Sigmoid colon (tissue), 7 donors: Measurements from ENCODE around the gene ERCC6L2. TPM values are rescaled to one million over a fixed set of nuclear protein-coding genes. Genes with fewer than 3 reads are reported as not detected.

Experiments
- DNase-seq: peaks from one replicate; pipeline ENCODE4 v3.0.0-alpha.2; 2019
- H3K27ac ChIP-seq, 4 donors: fragments of 200-600 bp; sonication (generic); one replicate each; pipeline ENCODE4 v1.5.1; 2016 to 2019; ENCODE audit warnings: mild to moderate bottlenecking in 1 of 4
- H3K27me3 ChIP-seq, 3 donors: fragments of 200-600 bp; sonication (generic); one replicate each; pipeline ENCODE4 v1.5.1; 2019; ENCODE audit warnings: mild to moderate bottlenecking in 1 of 3
- H3K36me3 ChIP-seq, 4 donors: fragments of 200-600 bp; sonication (generic); one replicate each; pipeline ENCODE4 v1.5.1; 2016 to 2019
- H3K4me1 ChIP-seq, 4 donors: fragments of 200-600 bp; sonication (generic); one replicate each; pipeline ENCODE4 v1.5.1; 2017 to 2019
- H3K4me3 ChIP-seq, 4 donors: fragments of 200-600 bp; sonication (generic); one replicate each; pipeline ENCODE4 v1.5.1; 2017 to 2019; ENCODE audit warnings: mild to moderate bottlenecking in 2 of 4, moderate library complexity in 1 of 4
- H3K9me3 ChIP-seq, 4 donors: fragments of 200-600 bp in 3 of 4; sonication (generic) in 3 of 4; one replicate each; pipeline versions ENCODE4 v1.5.1 to v1.6.1; 2013 to 2019
- EP300 ChIP-seq, 4 donors: sonication (generic); formaldehyde crosslinking; IDR thresholded peaks; one replicate each; pipeline ENCODE4 v1.6.1; 2017; ENCODE audit warnings: antibody characterized with exemption in 4 of 4
- POLR2A ChIP-seq, 2 donors: fragments of 450-650 bp; IDR thresholded peaks; one replicate each; pipeline ENCODE4 v1.6.1; 2016; ENCODE audit warnings: antibody characterized with exemption in 2 of 2, mild to moderate bottlenecking in 2 of 2, moderate library complexity in 2 of 2
- POLR2AphosphoS5 ChIP-seq, 4 donors: sonication (generic); formaldehyde crosslinking; IDR thresholded peaks; one replicate each; pipeline ENCODE4 v1.6.1; 2017; ENCODE audit warnings: antibody characterized with exemption in 4 of 4
- WGBS, 2 donors: extraction: QIAGEN DNeasy Blood & Tissue Kit; methylation state at CpG; one replicate each; pipeline ENCODE4 v1.1.7; 2013; 5-methylcytosine and 5-hydroxymethylcytosine counted together
- intact Hi-C: fragments of 100-400 bp; cut with DNase I; formaldehyde crosslinking; loops from one replicate; pipeline ENCODE4 v1.15.1; 2023
- polyA plus RNA-seq, 3 donors: library from polyadenylated mRNA; stranded (reverse); fragments of 200-250 nt; gene quantifications; one replicate each; pipeline ENCODE4 v1.2.3, GENCODE V29; 2013
- total RNA-seq, 4 donors: library from RNA; depleted of rRNA; stranded (reverse); fragments of >200 nt; gene quantifications; one replicate each; pipeline ENCODE4 v1.1.0, GENCODE V29; 2016
- TF ChIP-seq, protein P1 (sequence below), 4 experiments: fragments of 450-650 bp in 3 of 4; fragments of 200-600 bp in 1 of 4; IDR thresholded peaks; one replicate each; pipeline ENCODE4 v1.5.1; 2016 to 2019; ENCODE audit warnings: antibody characterized with exemption in 4 of 4, mild to moderate bottlenecking in 3 of 4, moderate library complexity in 2 of 4
- donor health status: healthy with polysubstance abuse.
- donor health status: Bipolar disorder and iron deficiency.
- donor health status: healthy.

Gene ERCC6L2
- total and polyA plus RNA-seq, 7 donors, result 4.2 to 130 (median 69.2) TPM

- Histone ChIP-seq H3K9me3 (peaks cover 0 to 7% (median 0%) of the 10 kb centered on the region in 4 donors), H3K4me1 (no peaks in the 10 kb centered on the region), H3K27me3 (no peaks in the 10 kb centered on the region), H3K36me3 (peaks cover 0 to 33% (median 4%) of the 10 kb centered on the region in 4 donors), H3K4me3 (no peak overlapping the region), H3K27ac (no peak overlapping the region)
- intact Hi-C loops, result no loop called here
- 90 to 91% methylated on average over 6 of the region's 6 CpGs for whole genome bisulfite sequencing, 2 donors
- DNase-seq, result no peak
- TF ChIP-seq, protein P1, sequence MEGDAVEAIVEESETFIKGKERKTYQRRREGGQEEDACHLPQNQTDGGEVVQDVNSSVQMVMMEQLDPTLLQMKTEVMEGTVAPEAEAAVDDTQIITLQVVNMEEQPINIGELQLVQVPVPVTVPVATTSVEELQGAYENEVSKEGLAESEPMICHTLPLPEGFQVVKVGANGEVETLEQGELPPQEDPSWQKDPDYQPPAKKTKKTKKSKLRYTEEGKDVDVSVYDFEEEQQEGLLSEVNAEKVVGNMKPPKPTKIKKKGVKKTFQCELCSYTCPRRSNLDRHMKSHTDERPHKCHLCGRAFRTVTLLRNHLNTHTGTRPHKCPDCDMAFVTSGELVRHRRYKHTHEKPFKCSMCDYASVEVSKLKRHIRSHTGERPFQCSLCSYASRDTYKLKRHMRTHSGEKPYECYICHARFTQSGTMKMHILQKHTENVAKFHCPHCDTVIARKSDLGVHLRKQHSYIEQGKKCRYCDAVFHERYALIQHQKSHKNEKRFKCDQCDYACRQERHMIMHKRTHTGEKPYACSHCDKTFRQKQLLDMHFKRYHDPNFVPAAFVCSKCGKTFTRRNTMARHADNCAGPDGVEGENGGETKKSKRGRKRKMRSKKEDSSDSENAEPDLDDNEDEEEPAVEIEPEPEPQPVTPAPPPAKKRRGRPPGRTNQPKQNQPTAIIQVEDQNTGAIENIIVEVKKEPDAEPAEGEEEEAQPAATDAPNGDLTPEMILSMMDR (IDR thresholded peaks at IDR 0.05), result no peak
- no peak for TF ChIP-seq EP300 (IDR thresholded peaks at IDR 0.05)
- no peak for TF ChIP-seq POLR2AphosphoS5 (IDR thresholded peaks at IDR 0.05)
- no peak for TF ChIP-seq POLR2A (IDR thresholded peaks at IDR 0.05)
Observed at GRCh38 chr9:95952471-95952870, 77.0 kb downstream of the ERCC6L2 start.

DNA sequence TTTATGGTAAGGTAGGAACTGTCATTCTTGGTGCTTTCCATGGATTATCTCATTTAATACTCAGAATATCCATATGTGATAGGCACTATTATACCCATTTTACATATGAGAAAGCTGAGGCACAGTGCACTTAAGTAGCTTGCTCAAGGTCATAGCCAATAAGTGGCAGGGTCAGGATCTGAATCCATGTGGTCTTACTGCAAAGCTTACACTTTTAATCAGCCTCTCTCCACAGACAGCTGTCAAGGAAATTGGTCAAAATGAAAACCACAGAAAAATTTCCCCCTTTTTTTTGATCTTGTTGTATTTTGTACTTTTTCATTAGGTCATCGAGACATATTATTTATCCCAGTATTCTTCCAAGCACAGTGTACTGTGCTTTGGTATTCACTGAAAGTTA is 78.5 kb downstream of the ERCC6L2 start:
- H3K9me3 ChIP-seq, result peaks cover 0 to 7% (median 0%) of the 10 kb centered on the region in 4 donors
- intact Hi-C loops, result no loop called here
- no peak overlapping the region for H3K4me3 ChIP-seq
- TF ChIP-seq EP300 (IDR thresholded peaks at IDR 0.05) (no peak), POLR2A (IDR thresholded peaks at IDR 0.05) (no peak)
- TF ChIP-seq, protein P1 (IDR thresholded peaks at IDR 0.05), result no peak
- H3K4me1 ChIP-seq, result no peaks in the 10 kb centered on the region
- H3K27ac ChIP-seq, result no peak overlapping the region
- no peaks in the 10 kb centered on the region for H3K27me3 ChIP-seq
- 77 to 92% methylated on average over 1 of the region's 1 CpG for WGBS, 2 donors
- peaks cover 0 to 31% (median 4%) of the 10 kb centered on the region in 4 donors for H3K36me3 ChIP-seq
- DNase-seq, result no peak

DNA sequence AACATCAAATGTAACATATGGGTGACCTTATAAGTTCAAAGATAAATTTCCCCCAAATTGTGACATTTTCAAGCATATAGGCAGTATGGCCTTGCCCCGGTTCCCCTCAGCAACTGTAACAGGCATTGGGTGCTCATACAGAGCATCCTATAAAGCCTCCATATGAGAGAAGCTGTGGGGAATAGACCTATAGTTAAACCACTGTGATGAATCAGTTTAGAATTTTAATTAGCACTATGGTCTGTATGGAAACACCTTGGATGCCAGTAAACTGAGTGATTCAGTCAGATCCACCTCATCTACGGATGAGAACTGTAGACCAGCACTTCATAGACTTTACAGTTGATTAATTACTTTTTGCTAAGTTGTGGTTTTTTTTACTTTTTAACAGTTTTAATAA is 79.4 kb downstream of the ERCC6L2 start:
- TF ChIP-seq POLR2AphosphoS5 (IDR thresholded peaks at IDR 0.05) (no peak), POLR2A (IDR thresholded peaks at IDR 0.05) (no peak), EP300 (IDR thresholded peaks at IDR 0.05) (no peak)
- TF ChIP-seq, protein P1 (IDR thresholded peaks at IDR 0.05), result no peak
- no peaks in the 10 kb centered on the region for H3K27me3 ChIP-seq
- 90 to 95% methylated on average over 2 of the region's 2 CpGs for WGBS, 2 donors
- no peak overlapping the region for H3K4me3 ChIP-seq
- no peak overlapping the region for H3K27ac ChIP-seq
- peaks cover 0 to 31% (median 4%) of the 10 kb centered on the region in 4 donors for H3K36me3 ChIP-seq
- H3K4me1 ChIP-seq, result no peaks in the 10 kb centered on the region
- no peak for DNase-seq
- peaks cover 0 to 7% (median 0%) of the 10 kb centered on the region in 4 donors for H3K9me3 ChIP-seq
- intact Hi-C loops, result no loop called here

DNA sequence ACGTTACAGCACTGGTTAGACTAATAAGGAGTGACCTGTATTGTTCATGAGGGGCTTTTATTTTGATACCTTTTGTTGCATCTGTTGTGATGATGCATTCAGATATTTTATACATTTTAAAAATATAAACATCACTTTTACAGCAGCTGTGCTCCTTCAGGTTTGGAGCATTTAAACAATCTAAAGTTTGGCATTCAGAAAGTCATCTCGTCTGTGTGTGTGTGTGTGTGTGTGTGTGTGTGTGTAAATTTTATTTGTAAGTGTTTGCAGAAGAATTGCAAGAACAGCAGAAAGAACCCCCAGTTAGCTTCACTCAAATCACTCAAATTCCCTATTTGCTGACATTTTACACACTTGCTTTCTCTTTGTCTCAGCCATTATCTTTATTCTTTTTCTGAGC is 87.4 kb downstream of the ERCC6L2 start:
- DNase-seq, result no peak
- Histone ChIP-seq H3K27me3 (no peaks in the 10 kb centered on the region), H3K36me3 (peaks cover 0 to 9% (median 0%) of the 10 kb centered on the region in 4 donors), H3K9me3 (no peaks in the 10 kb centered on the region), H3K27ac (no peak overlapping the region), H3K4me3 (no peak overlapping the region), H3K4me1 (peaks cover 0 to 21% (median 1%) of the 10 kb centered on the region in 4 donors)
- TF ChIP-seq, protein P1 (IDR thresholded peaks at IDR 0.05), result no peak
- WGBS, 2 donors, result 67 to 86% methylated on average over 2 of the region's 2 CpGs
- intact Hi-C loops, result no loop called here

GRCh38 chr9:95963659-95964058 is 88.2 kb downstream of the ERCC6L2 start:
- Histone ChIP-seq H3K27ac (no peak overlapping the region), H3K27me3 (no peaks in the 10 kb centered on the region), H3K4me3 (no peak overlapping the region), H3K9me3 (no peaks in the 10 kb centered on the region), H3K36me3 (peaks cover 0 to 9% (median 0%) of the 10 kb centered on the region in 4 donors), H3K4me1 (peaks cover 0 to 21% (median 1%) of the 10 kb centered on the region in 4 donors)
- 97 to 98% methylated on average over 3 of the region's 3 CpGs for WGBS, 2 donors
- intact Hi-C loops, result no loop called here
- TF ChIP-seq POLR2AphosphoS5 (IDR thresholded peaks at IDR 0.05), result no peak
- TF ChIP-seq POLR2A (IDR thresholded peaks at IDR 0.05), result no peak
- no peak for TF ChIP-seq EP300 (IDR thresholded peaks at IDR 0.05)
- TF ChIP-seq, protein P1 (IDR thresholded peaks at IDR 0.05), result no peak
- no peak for DNase-seq
